Heart left ventricle (tissue), 13 donors: Measurements from ENCODE around the gene ZNF491.

Experiments used
- CTCF ChIP-seq, 12 donors: fragments of 200-600 bp; sonication (generic) in 4 of 12; IDR thresholded peaks; one replicate each; pipeline versions ENCODE4 v1.5.0 to v1.8.0; 2018 to 2022; ENCODE audit warnings: antibody characterized with exemption in 12 of 12, mild to moderate bottlenecking in 5 of 12
- POLR2A ChIP-seq, 2 donors: fragments of 450-650 bp; IDR thresholded peaks; one replicate each; pipeline ENCODE4 v1.6.1; 2017; ENCODE audit warnings: antibody characterized with exemption in 2 of 2, mild to moderate bottlenecking in 2 of 2, moderate library complexity in 2 of 2
- donor health status: ischemic (EF 13 %, LVEDD 7.1; RV severe dilation, severe dysfunction).
- donor health status: DM: no; HTN: yes; CAD: no.
- donor health status: DM: no; HTN: no; CAD: no.
- donor health status: ischemic (EF 25% LVEDD 6.9; RV normal size, moderate dysfunction).
- donor health status: ischemic (EF 25% LVEDD 5.7; RV mildly dilated, moderate dysfunction).
- donor health status: ischemic (EF 35%, LVEDD 5.7; RV mildly dilated, moderate dysfunction).
- donor health status: nonischemic (EF 11% LVEDD 7.7; RV severe dilation, severe dysfunction).
- donor health status: DM: yes; HTN: yes; CAD: no.
- donor health status: PGD.
- donor health status: ischemic (EF 29% LVEDD 5.4; RV normal size, mild dysfunction).
- donor health status: nonischemic (EF 23%, LVEDD 6.1; RV moderate dilation, normal function).

GRCh38 chr19:11783767-11784166, 14.6 kb upstream of the ZNF491 start:
- TF ChIP-seq CTCF (IDR thresholded peaks at IDR 0.05) = no peak
- no peak for TF ChIP-seq POLR2A (IDR thresholded peaks at IDR 0.05)
